GM23338 (cell line): ENCODE results near the gene HSPB9. TPM values are rescaled to one million over a fixed set of nuclear protein-coding genes. Genes with fewer than 3 reads are reported as not detected.

Experiments used
- ATAC-seq: fragments of 200-7000 bp; cut with Tn5 transposase; 3 replicates; pipeline ENCODE4 v1.9.1; 2020
- DNase-seq: peaks from one replicate; pipeline ENCODE4 v3.0.0-alpha.2; 2015; ENCODE audit warnings: low spot score
- H2AFZ ChIP-seq: fragments of 200-600 bp; sonication (generic); 2 replicates; pipeline ENCODE4 v1.8.0; 2016; ENCODE audit warnings: antibody characterized with exemption, mild to moderate bottlenecking, moderate library complexity
- H3F3A ChIP-seq: fragments of 200-600 bp; sonication (generic); replicated peaks from 2 replicates; pipeline ENCODE4 v1.8.0; 2017; ENCODE audit warnings: antibody characterized with exemption, mixed run types, low read depth
- H3K27ac ChIP-seq: fragments of 200-600 bp; sonication (generic); 2 replicates; pipeline ENCODE4 v1.6.1; 2016; ENCODE audit warnings: low read depth
- H3K27me3 ChIP-seq: fragments of 200-600 bp; sonication (generic); 2 replicates; pipeline ENCODE4 v1.8.0; 2016; ENCODE audit warnings: mild to moderate bottlenecking, mixed run types, moderate library complexity; ENCODE audit not compliant: insufficient read depth
- H3K36me3 ChIP-seq: fragments of 200-600 bp; sonication (generic); 2 replicates; pipeline ENCODE4 v1.8.0; 2016; ENCODE audit warnings: mild to moderate bottlenecking; ENCODE audit not compliant: insufficient read depth
- H3K4me1 ChIP-seq: fragments of 200-600 bp; sonication (generic); 2 replicates; pipeline ENCODE4 v1.8.0; 2016; ENCODE audit warnings: mild to moderate bottlenecking, moderate library complexity; ENCODE audit not compliant: insufficient read depth
- H3K4me2 ChIP-seq: fragments of 200-600 bp; sonication (generic); 2 replicates; pipeline ENCODE4 v1.7.1; 2017; ENCODE audit warnings: mixed run types
- H3K4me3 ChIP-seq: fragments of 200-600 bp; sonication (generic); 2 replicates; pipeline ENCODE4 v1.6.1; 2016; ENCODE audit warnings: mixed run types
- H3K79me2 ChIP-seq: fragments of 200-600 bp; sonication (generic); replicated peaks from 2 replicates; pipeline ENCODE4 v1.8.0; 2017; ENCODE audit warnings: mild to moderate bottlenecking; ENCODE audit not compliant: insufficient read depth
- H3K9me2 ChIP-seq: fragments of 200-600 bp; sonication (generic); 2 replicates; pipeline ENCODE4 v1.8.0; 2017; ENCODE audit not compliant: insufficient read depth
- H4K20me1 ChIP-seq: fragments of 200-600 bp; sonication (generic); replicated peaks from 2 replicates; pipeline ENCODE4 v1.8.0; 2017; ENCODE audit warnings: mild to moderate bottlenecking; ENCODE audit not compliant: insufficient read depth
- H3K27ac Mint-ChIP-seq: 2 replicates; pipeline ENCODE4 v1.8.0; 2020; ENCODE audit warnings: inconsistent platforms, mild to moderate bottlenecking, moderate library complexity, mixed read lengths
- H3K27me3 Mint-ChIP-seq: 3 replicates; pipeline ENCODE4 v1.8.0; 2022; ENCODE audit warnings: low read depth, mild to moderate bottlenecking, moderate library complexity, mixed read lengths, inconsistent platforms; ENCODE audit not compliant: insufficient read depth, poor library complexity
- H3K36me3 Mint-ChIP-seq: 3 replicates; pipeline ENCODE4 v1.8.0; 2021; ENCODE audit warnings: low read depth, mild to moderate bottlenecking, inconsistent platforms, moderate library complexity, mixed read lengths
- H3K4me1 Mint-ChIP-seq: 3 replicates; pipeline ENCODE4 v1.8.0; 2020; ENCODE audit warnings: mild to moderate bottlenecking, inconsistent platforms, mixed read lengths
- H3K4me3 Mint-ChIP-seq: 3 replicates; pipeline ENCODE4 v1.8.0; 2021; ENCODE audit warnings: moderate library complexity, mild to moderate bottlenecking, inconsistent platforms, mixed read lengths
- H3K9me3 Mint-ChIP-seq: 3 replicates; pipeline ENCODE4 v1.8.0; 2020; ENCODE audit warnings: moderate library complexity, mild to moderate bottlenecking, inconsistent platforms, mixed read lengths
- CREB1 ChIP-seq: fragments of 250-450 bp; sonication (Bioruptor Pico); IDR thresholded peaks from 2 replicates; pipeline ENCODE4 v1.5.0; 2020; ENCODE audit warnings: low read depth, mild to moderate bottlenecking, moderate library complexity
- CTCF ChIP-seq, 2 experiments: fragments of 200-600 bp in 1 of 2; sonication (generic) in 1 of 2; conservative IDR thresholded peaks; 2 replicates each; pipeline versions ENCODE4 v1.5.1 to v1.6.1; 2016 to 2017; ENCODE audit warnings: antibody characterized with exemption in 2 of 2, low read depth in 2 of 2, mild to moderate bottlenecking in 2 of 2, moderate library complexity in 1 of 2
- ETS1 ChIP-seq: IDR thresholded peaks from 2 replicates; pipeline ENCODE4 v1.6.1; 2016; ENCODE audit warnings: antibody characterized with exemption
- EZH2 ChIP-seq: fragments of 200-600 bp; sonication (generic); IDR thresholded peaks from one replicate; pipeline ENCODE4 v1.8.0; 2017; ENCODE audit warnings: antibody characterized with exemption, mild to moderate bottlenecking, low read depth; ENCODE audit not compliant: unreplicated experiment
- EZH2phosphoT487 ChIP-seq: fragments of 200-600 bp; sonication (generic); IDR thresholded peaks from one replicate; pipeline ENCODE4 v1.8.1; 2018; ENCODE audit warnings: antibody characterized with exemption; ENCODE audit not compliant: unreplicated experiment
- JUNB ChIP-seq: IDR thresholded peaks from one replicate; pipeline ENCODE4 v1.6.1; 2016; ENCODE audit warnings: antibody characterized with exemption; ENCODE audit not compliant: unreplicated experiment
- NANOG ChIP-seq: IDR thresholded peaks from 2 replicates; pipeline ENCODE4 v1.6.1; 2016; ENCODE audit warnings: antibody characterized with exemption, borderline replicate concordance
- POLR2AphosphoS5 ChIP-seq: IDR thresholded peaks from 2 replicates; pipeline ENCODE4 v1.6.1; 2016; ENCODE audit warnings: antibody characterized with exemption, low read depth
- REST ChIP-seq: IDR thresholded peaks from one replicate; pipeline ENCODE4 v1.6.1; 2018; ENCODE audit warnings: antibody characterized with exemption; ENCODE audit not compliant: unreplicated experiment
- STAT1 ChIP-seq: IDR thresholded peaks from one replicate; pipeline ENCODE4 v1.6.1; 2016; ENCODE audit warnings: antibody characterized with exemption; ENCODE audit not compliant: unreplicated experiment
- ZNF114 ChIP-seq: fragments of 250-450 bp; sonication (Bioruptor Pico); IDR thresholded peaks from 2 replicates; pipeline ENCODE4 v1.5.0; 2020; ENCODE audit warnings: mild to moderate bottlenecking, moderate library complexity
- ZNF331 ChIP-seq: fragments of 250-450 bp; sonication (Bioruptor Pico); IDR thresholded peaks from 2 replicates; pipeline ENCODE4 v1.5.0; 2020; ENCODE audit warnings: low read depth, mild to moderate bottlenecking, moderate library complexity
- polyA plus RNA-seq: library from polyadenylated mRNA; unstranded; fragments of >200 nt; fragmentation: Nextera tagmentation; extraction: Ambion mirVana; gene quantifications from 2 replicates; pipeline ENCODE4 v1.2.1, GENCODE V29; 2016
- total RNA-seq: library from RNA; depleted of rRNA; stranded (reverse); fragments of >200 nt; shearing (Covaris generic); gene quantifications from 2 replicates; pipeline ENCODE4 v1.2.3, GENCODE V29; 2014

The HSPB9 gene
- total and polyA plus RNA-seq, 2 experiments from 2014 or later, result 0.31 to 0.52 TPM

- no peaks in the 10 kb centered on the region; the same call in 1 of the 2 replicates for H3K36me3 ChIP-seq
- no peak overlapping the region for H3K4me3 Mint-ChIP-seq
- DNase-seq (no peak), ATAC-seq (no peak)
- H3K4me3 ChIP-seq, result no peak overlapping the region
- TF ChIP-seq REST (no peak), ZNF114 (CRISPR knock-in tag) (no peak), NANOG (no peak), EZH2phosphoT487 (no peak), STAT1 (no peak), JUNB (no peak), POLR2AphosphoS5 (no peak), ETS1 (no peak)
- H3K4me2 ChIP-seq, result no peak overlapping the region
- peaks cover 27% of the 10 kb centered on the region for H3K4me1 Mint-ChIP-seq
- H3K79me2 ChIP-seq, result no peaks in the 10 kb centered on the region
- 0 out of 2 replicates have a peak, but pooled peaks cover 13% of the 10 kb centered on the region for H3F3A ChIP-seq
- peaks cover 14% of the 10 kb centered on the region for H3K4me1 ChIP-seq
- H3K36me3 Mint-ChIP-seq, result peaks cover 14% of the 10 kb centered on the region
- no peak overlapping the region for H3K27ac Mint-ChIP-seq
- no peaks in the 10 kb centered on the region for H3K9me2 ChIP-seq
- no peak overlapping the region for H3K27ac ChIP-seq
- H3K27me3 ChIP-seq, result no peaks in the 10 kb centered on the region
- no peak overlapping the region for H2AFZ ChIP-seq
- peaks cover 27% of the 10 kb centered on the region for H3K27me3 Mint-ChIP-seq
- H3K9me3 Mint-ChIP-seq, result no peaks in the 10 kb centered on the region
- H4K20me1 ChIP-seq, result 0 out of 2 replicates have a peak, but pooled peaks cover 3% of the 10 kb centered on the region
These were observed 11.4 kb upstream of the HSPB9 start for GRCh38 chr17:42111265-42111636.

- peaks cover 26% of the 10 kb centered on the region for H3K27me3 Mint-ChIP-seq
- TF ChIP-seq ETS1 (no peak), EZH2 (no peak), CTCF (conservative IDR thresholded peaks at IDR 0.05; ENCODE audit: low read depth in 2 of 2) (no peak), JUNB (no peak), ZNF331 (no peak), CREB1 (no peak), REST (no peak), ZNF114 (CRISPR knock-in tag) (no peak), POLR2AphosphoS5 (no peak)
- peak overlapping the region; percentile 16; the same call in 1 of the 2 replicates for H3K27ac Mint-ChIP-seq
- DNase-seq (no peak), ATAC-seq (peak; percentile 11)
- Histone ChIP-seq H3F3A (0 out of 2 replicates have a peak, but pooled peaks cover 14% of the 10 kb centered on the region), H4K20me1 (0 out of 2 replicates have a peak, but pooled peaks cover 5% of the 10 kb centered on the region), H3K36me3 (no peaks in the 10 kb centered on the region; the same call in 1 of the 2 replicates), H3K9me2 (no peaks in the 10 kb centered on the region), H2AFZ (no peak overlapping the region), H3K27me3 (no peaks in the 10 kb centered on the region), H3K4me3 (no peak overlapping the region), H3K27ac (no peak overlapping the region), H3K4me1 (peaks cover 11% of the 10 kb centered on the region), H3K4me2 (no peak overlapping the region), H3K79me2 (no peaks in the 10 kb centered on the region)
- no peak overlapping the region; the same call in 2 of the 3 replicates for H3K4me3 Mint-ChIP-seq
- H3K4me1 Mint-ChIP-seq, result peaks cover 24% of the 10 kb centered on the region
- H3K36me3 Mint-ChIP-seq, result peaks cover 19% of the 10 kb centered on the region
- H3K9me3 Mint-ChIP-seq, result no peaks in the 10 kb centered on the region
These were observed 10.6 kb upstream of the HSPB9 start for GRCh38 chr17:42111871-42112551.
